Measurements from ENCODE around the gene P3H1. TPM values are rescaled to one million over a fixed set of nuclear protein-coding genes. Genes with fewer than 3 reads are reported as not detected.
"Not testable (repeated sequence)": the region's sequence is repeated elsewhere in the genome, so short reads cannot be mapped to it uniquely, and the experiment has no call there.

The P3H1 gene
- total RNA-seq, 4 donors from 2014 or later, result 5.5 to 12.4 (median 7.2) TPM

DNA sequence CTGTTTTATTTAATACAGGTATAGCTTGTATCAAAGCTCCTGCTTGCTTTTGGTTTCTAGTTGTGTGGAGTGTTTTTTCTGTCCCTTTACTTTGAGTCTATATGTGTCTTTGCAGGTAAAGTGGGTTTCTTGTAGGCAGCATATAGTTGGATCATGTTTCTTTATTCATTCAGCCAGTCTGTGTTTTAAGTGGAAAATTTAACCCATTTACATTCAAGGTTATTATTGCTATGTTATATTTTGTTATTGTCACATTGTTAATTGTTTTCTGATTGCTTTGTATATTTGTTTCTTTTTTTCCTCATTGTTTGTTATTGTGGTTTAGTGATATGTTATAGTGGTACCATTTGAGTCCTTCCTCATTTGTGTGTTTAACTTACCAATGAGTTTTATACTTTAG is 53.5 kb downstream of the P3H1 start:
- no peaks in the 10 kb centered on the region for H3K4me1 ChIP-seq
- no peak for DNase-seq
- H3K36me3 ChIP-seq, result peaks cover 0 to 76% (median 0%) of the 10 kb centered on the region in 3 donors
- TF ChIP-seq, protein P1, sequence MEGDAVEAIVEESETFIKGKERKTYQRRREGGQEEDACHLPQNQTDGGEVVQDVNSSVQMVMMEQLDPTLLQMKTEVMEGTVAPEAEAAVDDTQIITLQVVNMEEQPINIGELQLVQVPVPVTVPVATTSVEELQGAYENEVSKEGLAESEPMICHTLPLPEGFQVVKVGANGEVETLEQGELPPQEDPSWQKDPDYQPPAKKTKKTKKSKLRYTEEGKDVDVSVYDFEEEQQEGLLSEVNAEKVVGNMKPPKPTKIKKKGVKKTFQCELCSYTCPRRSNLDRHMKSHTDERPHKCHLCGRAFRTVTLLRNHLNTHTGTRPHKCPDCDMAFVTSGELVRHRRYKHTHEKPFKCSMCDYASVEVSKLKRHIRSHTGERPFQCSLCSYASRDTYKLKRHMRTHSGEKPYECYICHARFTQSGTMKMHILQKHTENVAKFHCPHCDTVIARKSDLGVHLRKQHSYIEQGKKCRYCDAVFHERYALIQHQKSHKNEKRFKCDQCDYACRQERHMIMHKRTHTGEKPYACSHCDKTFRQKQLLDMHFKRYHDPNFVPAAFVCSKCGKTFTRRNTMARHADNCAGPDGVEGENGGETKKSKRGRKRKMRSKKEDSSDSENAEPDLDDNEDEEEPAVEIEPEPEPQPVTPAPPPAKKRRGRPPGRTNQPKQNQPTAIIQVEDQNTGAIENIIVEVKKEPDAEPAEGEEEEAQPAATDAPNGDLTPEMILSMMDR (IDR thresholded peaks at IDR 0.05), result no peak
- TF ChIP-seq POLR2A (IDR thresholded peaks at IDR 0.05), result no peak
- intact Hi-C loops (cut with DNase I), result no loop called here
- no peak overlapping the region for H3K4me3 ChIP-seq
- H3K27ac ChIP-seq, result no peak overlapping the region
- H3K27me3 ChIP-seq, result no peaks in the 10 kb centered on the region
- H3K9me3 ChIP-seq, result peaks cover 0 to 20% (median 5%) of the 10 kb centered on the region in 3 donors

DNA sequence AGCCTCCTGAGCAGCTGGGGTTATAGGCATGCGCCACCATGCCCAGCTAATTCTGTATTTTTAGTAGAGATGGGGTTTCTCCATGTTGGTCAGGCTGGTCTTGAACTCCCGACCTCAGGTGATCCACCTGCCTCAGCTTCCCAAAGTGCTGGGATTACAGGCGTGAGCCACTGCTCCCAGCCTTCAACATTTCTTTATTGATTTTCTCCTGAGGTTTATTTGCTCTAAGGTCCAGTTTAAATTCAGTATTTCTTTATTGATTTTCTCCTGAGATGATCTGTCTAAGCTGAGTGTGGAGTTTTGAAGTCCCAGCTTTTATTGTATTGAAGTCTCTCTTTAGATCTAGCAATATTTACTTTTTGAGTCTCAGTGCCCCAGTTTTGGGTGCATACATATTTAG is 54.0 kb downstream of the P3H1 start:
- intact Hi-C loops (cut with DNase I); H3K4me1 ChIP-seq; DNase-seq; H3K27me3 ChIP-seq; H3K4me3 ChIP-seq; H3K27ac ChIP-seq: not testable (repeated sequence)
- Histone ChIP-seq H3K9me3 (peaks cover 0 to 20% (median 5%) of the 10 kb centered on the region in 3 donors), H3K36me3 (peaks cover 0 to 76% (median 0%) of the 10 kb centered on the region in 3 donors)
- WGBS, 2 donors, result 93 to 98% methylated on average over 3 of the region's 3 CpGs

DNA sequence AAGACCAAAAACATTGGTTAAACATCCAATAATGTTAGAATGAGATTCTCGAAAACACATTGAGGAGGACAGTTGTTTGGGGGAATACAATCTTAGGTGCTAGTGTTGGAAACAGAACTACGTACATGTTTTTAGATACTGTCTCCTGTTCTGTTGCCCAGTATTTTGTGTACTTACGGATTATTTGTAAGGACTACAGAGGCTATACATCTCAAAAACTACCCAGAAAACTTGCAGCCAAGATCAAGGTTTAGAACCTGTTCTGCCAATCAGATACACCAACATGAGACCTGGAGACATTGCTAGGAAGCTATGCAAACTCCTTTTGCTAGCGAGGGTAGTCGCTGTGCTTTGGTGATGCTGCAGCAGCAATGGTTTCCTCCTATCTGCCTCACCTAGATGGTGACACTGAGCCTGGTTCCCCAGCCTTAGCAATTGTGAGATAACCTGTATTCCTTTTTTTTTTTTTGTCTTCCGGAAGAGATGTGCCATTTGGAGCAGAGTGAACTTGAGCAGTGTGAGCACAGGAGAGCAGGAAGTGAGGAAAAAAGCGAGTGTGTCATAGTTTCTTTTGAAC is 62.9 kb downstream of the P3H1 start:
- H3K27me3 ChIP-seq, result no peaks in the 10 kb centered on the region
- TF ChIP-seq, protein P1 (IDR thresholded peaks at IDR 0.05), result no peak
- TF ChIP-seq POLR2A (IDR thresholded peaks at IDR 0.05), result no peak
- WGBS, 2 donors, result 93% methylated on average over 6 to 7 of the region's 7 CpGs
- no peaks in the 10 kb centered on the region for H3K4me1 ChIP-seq
- no peak overlapping the region for H3K4me3 ChIP-seq
- H3K36me3 ChIP-seq, result peaks cover 2 to 99% (median 27%) of the 10 kb centered on the region in 3 donors
- no peak overlapping the region for H3K27ac ChIP-seq
- no peak for DNase-seq
- intact Hi-C loops (cut with DNase I), result no loop called here
- H3K9me3 ChIP-seq, result no peaks in the 10 kb centered on the region

DNA sequence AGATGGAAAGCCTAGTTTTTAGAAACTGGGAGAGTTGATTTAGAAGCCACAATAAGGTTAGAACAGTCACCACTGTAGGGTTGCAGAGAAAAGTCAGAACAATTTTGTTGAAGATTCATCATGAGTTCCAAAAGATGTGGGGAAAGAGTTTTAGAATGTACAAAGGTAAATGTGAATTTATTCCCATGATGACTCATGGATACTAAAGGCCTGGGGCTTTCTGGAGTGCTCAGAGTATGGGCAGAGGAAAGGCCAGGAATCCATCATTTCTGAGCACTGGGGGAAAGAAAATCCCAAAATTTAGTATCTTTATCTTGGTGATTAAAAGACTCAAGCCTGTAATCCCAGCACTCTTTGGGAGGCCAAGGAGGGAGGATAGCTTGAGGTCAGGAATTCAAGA is 66.8 kb downstream of the P3H1 start:
- Histone ChIP-seq H3K9me3 (no peaks in the 10 kb centered on the region), H3K27ac (no peak overlapping the region), H3K4me3 (no peak overlapping the region), H3K4me1 (peaks cover 0 to 2% (median 0%) of the 10 kb centered on the region in 3 donors), H3K27me3 (no peaks in the 10 kb centered on the region), H3K36me3 (peaks cover 16 to 100% (median 43%) of the 10 kb centered on the region in 3 donors)
- TF ChIP-seq, protein P1 (IDR thresholded peaks at IDR 0.05), result no peak
- TF ChIP-seq POLR2A (IDR thresholded peaks at IDR 0.05), result no peak
- intact Hi-C loops (cut with DNase I), result no loop called here
- DNase-seq, result no peak

DNA sequence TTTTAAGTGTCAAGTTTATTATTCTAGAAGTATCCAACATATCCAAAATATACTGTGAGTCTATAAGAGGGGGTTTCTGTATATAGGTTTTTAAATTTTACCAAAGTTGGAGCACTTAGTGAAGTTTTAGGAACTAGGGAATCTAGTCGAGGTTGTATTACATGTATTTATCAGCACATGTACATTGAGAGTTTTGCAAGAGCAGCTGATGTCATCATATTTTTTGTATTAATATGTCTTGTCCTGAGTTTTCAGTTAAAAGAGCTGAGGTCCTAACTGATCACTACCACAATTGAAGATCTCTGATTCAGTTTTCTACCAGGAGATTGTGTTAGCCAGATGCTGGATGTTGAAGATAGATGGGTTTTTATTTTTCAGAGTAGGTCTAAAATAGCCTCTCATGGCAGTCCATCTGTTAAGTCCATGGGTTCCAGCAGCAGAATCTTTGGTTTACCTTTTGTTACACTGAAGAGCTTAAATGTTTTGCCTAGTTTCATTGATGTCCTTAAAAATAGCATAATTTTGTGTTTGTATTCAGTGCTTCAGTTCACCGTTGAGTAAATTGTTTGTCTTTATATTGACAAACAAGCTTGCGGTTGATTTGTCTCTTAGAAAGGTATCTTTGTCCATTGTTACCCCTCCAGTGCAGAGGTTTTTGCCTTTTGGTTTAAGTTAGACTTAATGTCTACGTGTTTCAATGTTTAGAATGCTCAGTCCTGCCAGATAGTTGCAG is 68.6 kb downstream of the P3H1 start:
- peaks cover 0 to 19% (median 5%) of the 10 kb centered on the region in 3 donors for H3K4me1 ChIP-seq
- H3K9me3 ChIP-seq, result no peaks in the 10 kb centered on the region
- H3K36me3 ChIP-seq, result peaks cover 16 to 89% (median 32%) of the 10 kb centered on the region in 3 donors
- no peak overlapping the region for H3K27ac ChIP-seq
- H3K4me3 ChIP-seq, result no peak overlapping the region
- no peak for DNase-seq
- H3K27me3 ChIP-seq, result no peaks in the 10 kb centered on the region
- TF ChIP-seq POLR2A (IDR thresholded peaks at IDR 0.05), result no peak
- TF ChIP-seq, protein P1 (IDR thresholded peaks at IDR 0.05), result no peak
- 87 to 89% methylated on average over 4 of the region's 4 CpGs for WGBS, 2 donors
- intact Hi-C loops (cut with DNase I), result no loop called here

Other genes starting within 250 kb of the P3H1 start
- 10 to 100 TPM; 29.2 to 56.2 (median 43.4) TPM for gene PPIH, start 108.6 kb downstream of the P3H1 start, total RNA-seq
- gene YBX1, start 84.6 kb downstream of the P3H1 start, total RNA-seq, result 100 to 1,000 TPM; 338 to 569 (median 531) TPM
- gene CLDN19, start 26.8 kb downstream of the P3H1 start, total RNA-seq, result under 1 TPM in 1 of 4 donors, not detected in 3; 0.21 TPM
- 10 to 100 TPM in 1 of 4 donors, 1 to 10 TPM in 3; 1.5 to 15.4 (median 3.8) TPM for gene C1orf50, start 221 bp upstream of the P3H1 start, total RNA-seq
- not detected for gene TMEM269, start 18.0 kb upstream of the P3H1 start, total RNA-seq
- 10 to 100 TPM in 2 of 4 donors, 1 to 10 TPM in 2; 6.1 to 11.7 (median 8.7) TPM for gene ERMAP, start 50.1 kb upstream of the P3H1 start, total RNA-seq
- 10 to 100 TPM in 3 of 4 donors, 1 to 10 TPM in 1; 5.8 to 18.3 (median 14.2) TPM for gene SVBP, start 50.4 kb upstream of the P3H1 start, total RNA-seq
- gene ZNF691, start 79.6 kb upstream of the P3H1 start, total RNA-seq, result 1 to 10 TPM; 2.0 to 9.2 (median 5.5) TPM
- gene SLC2A1, start 191.8 kb upstream of the P3H1 start, total RNA-seq, result 100 to 1,000 TPM; 238 to 883 (median 448) TPM

Data from esophagus squamous epithelium (tissue), 5 donors.